Mesenchymal stem cell (in vitro differentiated cells and primary cell): ENCODE data around the gene TNFSF13. TPM values are rescaled to one million over a fixed set of nuclear protein-coding genes. Genes with fewer than 3 reads are reported as not detected.
"Not testable (repeated sequence)": the region's sequence is repeated elsewhere in the genome, so short reads cannot be mapped to it uniquely, and the experiment has no call there.

Experiments
- DNase-seq: peaks from one replicate; pipeline ENCODE4 v3.0.0-alpha.2; 2013
- H2AFZ ChIP-seq: one replicate; pipeline ENCODE4 v1.6.1; 2013; ENCODE audit warnings: low read depth, mild to moderate bottlenecking, control low read depth, inconsistent platforms, low read length, moderate library complexity
- H2AK5ac ChIP-seq: 2 replicates; pipeline ENCODE4 v1.6.1; 2013; ENCODE audit warnings: low read length, moderate library complexity, mild to moderate bottlenecking, inconsistent platforms; ENCODE audit not compliant: severe bottlenecking
- H2BK120ac ChIP-seq: one replicate; pipeline ENCODE4 v1.6.1; 2013; ENCODE audit warnings: low read depth, mild to moderate bottlenecking, inconsistent platforms, low read length, moderate library complexity
- H2BK12ac ChIP-seq, 2 experiments: one replicate each; pipeline ENCODE4 v1.6.1; 2013; ENCODE audit warnings: inconsistent platforms in 2 of 2, low read length in 2 of 2, mild to moderate bottlenecking in 2 of 2, moderate library complexity in 2 of 2, control low read depth in 1 of 2
- H2BK15ac ChIP-seq: one replicate; pipeline ENCODE4 v1.6.1; 2013; ENCODE audit warnings: mild to moderate bottlenecking, low read depth, inconsistent platforms; ENCODE audit not compliant: poor library complexity, severe bottlenecking
- H2BK5ac ChIP-seq: 2 replicates; pipeline ENCODE4 v1.6.1; 2013; ENCODE audit warnings: low read depth, mild to moderate bottlenecking, low read length, control low read depth, inconsistent platforms; ENCODE audit not compliant: poor library complexity, severe bottlenecking
- H3K14ac ChIP-seq, 2 experiments: one replicate each; pipeline ENCODE4 v1.6.1; 2013; ENCODE audit warnings: inconsistent platforms in 2 of 2, low read length in 2 of 2, control low read depth in 1 of 2, mild to moderate bottlenecking in 1 of 2, moderate library complexity in 1 of 2
- H3K18ac ChIP-seq, 2 experiments: one replicate each; pipeline ENCODE4 v1.6.1; 2013; ENCODE audit warnings: inconsistent platforms in 2 of 2, low read length in 2 of 2, control low read depth in 1 of 2, low read depth in 1 of 2, mild to moderate bottlenecking in 1 of 2
- H3K23ac ChIP-seq, 2 experiments: one replicate each; pipeline ENCODE4 v1.6.1; 2013; ENCODE audit warnings: inconsistent platforms in 2 of 2, low read length in 2 of 2, mild to moderate bottlenecking in 2 of 2, moderate library complexity in 2 of 2, control low read depth in 1 of 2
- H3K27ac ChIP-seq: 2 replicates; pipeline ENCODE4 v1.5.1; 2013; ENCODE audit warnings: mild to moderate bottlenecking, moderate library complexity, low read length, control low read depth, inconsistent platforms; ENCODE audit not compliant: poor library complexity, severe bottlenecking
- H3K27me3 ChIP-seq, 2 experiments: 2 replicates each; pipeline versions ENCODE4 v1.6.1 to v1.7.0; 2013; ENCODE audit warnings: low read length in 2 of 2, mild to moderate bottlenecking in 2 of 2, moderate library complexity in 2 of 2, control low read depth in 1 of 2, inconsistent platforms in 1 of 2; ENCODE audit not compliant: control insufficient read depth in 1 of 2, insufficient read depth in 1 of 2
- H3K36me3 ChIP-seq, 2 experiments: 2 replicates each; pipeline versions ENCODE4 v1.6.1 to v1.7.0; 2013; ENCODE audit warnings: low read length in 2 of 2, control low read depth in 1 of 2, inconsistent platforms in 1 of 2, low read depth in 1 of 2, mild to moderate bottlenecking in 1 of 2; ENCODE audit not compliant: insufficient read depth in 2 of 2, control insufficient read depth in 1 of 2
- H3K4ac ChIP-seq, 2 experiments: one replicate each; pipeline ENCODE4 v1.6.1; 2013; ENCODE audit warnings: inconsistent platforms in 2 of 2, low read length in 2 of 2, mild to moderate bottlenecking in 2 of 2, moderate library complexity in 2 of 2, control low read depth in 1 of 2, low read depth in 1 of 2
- H3K4me1 ChIP-seq: 2 replicates; pipeline ENCODE4 v1.6.1; 2013; ENCODE audit warnings: low read depth, low read length, control low read depth; ENCODE audit not compliant: control insufficient read depth, insufficient read depth
- H3K4me2 ChIP-seq: 2 replicates; pipeline ENCODE4 v1.6.1; 2013; ENCODE audit warnings: low read length, mild to moderate bottlenecking, inconsistent platforms; ENCODE audit not compliant: poor library complexity, severe bottlenecking
- H3K4me3 ChIP-seq, 2 experiments: 2 replicates each; pipeline versions ENCODE4 v1.5.1 to v1.7.0; 2013; ENCODE audit warnings: low read length in 2 of 2, mild to moderate bottlenecking in 2 of 2, control low read depth in 1 of 2, low read depth in 1 of 2; ENCODE audit not compliant: insufficient read depth in 1 of 2
- H3K79me1 ChIP-seq: replicated peaks from 2 replicates; pipeline ENCODE4 v1.6.1; 2013; ENCODE audit warnings: mild to moderate bottlenecking, control low read depth, low read length, inconsistent platforms; ENCODE audit not compliant: poor library complexity, severe bottlenecking
- H3K9ac ChIP-seq: 2 replicates; pipeline ENCODE4 v1.7.0; 2013; ENCODE audit warnings: mild to moderate bottlenecking, low read length, moderate library complexity
- H3K9me3 ChIP-seq: 2 replicates; pipeline ENCODE4 v1.7.0; 2013; ENCODE audit warnings: mild to moderate bottlenecking, low read length; ENCODE audit not compliant: control insufficient read depth
- H4K8ac ChIP-seq: one replicate; pipeline ENCODE4 v1.6.1; 2013; ENCODE audit warnings: inconsistent platforms, mild to moderate bottlenecking, low read length, moderate library complexity
- H4K91ac ChIP-seq: one replicate; pipeline ENCODE4 v1.6.1; 2013; ENCODE audit warnings: mild to moderate bottlenecking, low read length, inconsistent platforms
- WGBS: methylation state at CpG from one replicate; pipeline ENCODE4 v1.1.7; 2013; ENCODE audit warnings: mixed read lengths; 5-methylcytosine and 5-hydroxymethylcytosine counted together
- small RNA-seq: library from polyadenylated mRNA; stranded (forward); fragments of <200 nt; extraction: miRNeasy Mini kit (QIAGEN cat#:217004); gene quantifications from one replicate; pipeline ENCODE3, GENCODE V24; 2013; ENCODE audit warnings: low read depth

TNFSF13 gene

GRCh38 chr17:7597561-7597960, 39.0 kb downstream of the TNFSF13 start:
- not testable (repeated sequence) for H2AFZ ChIP-seq, DNase-seq, H3K4me1 ChIP-seq, H2BK15ac ChIP-seq, H3K4ac ChIP-seq, H3K18ac ChIP-seq, H2AK5ac ChIP-seq, H2BK12ac ChIP-seq, H3K27ac ChIP-seq, H3K9ac ChIP-seq, H4K91ac ChIP-seq, H3K27me3 ChIP-seq, H3K14ac ChIP-seq, H3K23ac ChIP-seq, H2BK120ac ChIP-seq, H3K9me3 ChIP-seq, H4K8ac ChIP-seq, H2BK5ac ChIP-seq, H3K4me3 ChIP-seq, H3K4me2 ChIP-seq
- Histone ChIP-seq H3K36me3 (peaks cover 77 to 85% of the 10 kb centered on the region in 2 experiments), H3K79me1 (peaks cover 36% of the 10 kb centered on the region)
- WGBS = 100% methylated on average over 1 of the region's 5 CpGs

- Histone ChIP-seq H3K9me3 (no peaks in the 10 kb centered on the region), H3K36me3 (peaks cover 34 to 63% of the 10 kb centered on the region in 2 experiments), H2BK15ac (no peak overlapping the region), H3K18ac (no peak overlapping the region), H3K23ac (no peak overlapping the region), H4K91ac (no peak overlapping the region), H3K79me1 (peaks cover 24% of the 10 kb centered on the region), H3K14ac (no peak overlapping the region), H3K9ac (no peak overlapping the region), H3K4me2 (no peak overlapping the region), H3K27me3 (no peaks in the 10 kb centered on the region), H3K27ac (no peak overlapping the region), H3K4ac (no peak overlapping the region), H2BK5ac (no peak overlapping the region), H3K4me3 (no peak overlapping the region), H2BK12ac (no peak overlapping the region), H2AFZ (no peak overlapping the region), H3K4me1 (peaks cover 1% of the 10 kb centered on the region), H2BK120ac (no peak overlapping the region), H4K8ac (no peak overlapping the region), H2AK5ac (no peak overlapping the region)
- no peak for DNase-seq
- 100% methylated on average over 4 of the region's 4 CpGs for WGBS
These were observed 47.7 kb downstream of the TNFSF13 start for GRCh38 chr17:7606280-7606679.

- WGBS = 100% methylated on average over 2 of the region's 2 CpGs
These were observed 52.1 kb downstream of the TNFSF13 start for GRCh38 chr17:7610641-7611040.

More at GRCh38 chr17:7610641-7611040, 52.1 kb downstream of the TNFSF13 start:
- no peak overlapping the region for H2BK12ac ChIP-seq
- peaks cover 3% of the 10 kb centered on the region for H3K4me1 ChIP-seq
- H2AK5ac ChIP-seq = no peak overlapping the region
- H2AFZ ChIP-seq = no peak overlapping the region
- no peak overlapping the region for H3K4me3 ChIP-seq
- no peak overlapping the region for H3K4me2 ChIP-seq
- no peaks in the 10 kb centered on the region for H3K9me3 ChIP-seq
- H4K91ac ChIP-seq = no peak overlapping the region
- H3K36me3 ChIP-seq = peaks cover 3 to 37% of the 10 kb centered on the region in 2 experiments
- H3K23ac ChIP-seq = no peak overlapping the region
- no peak overlapping the region for H2BK120ac ChIP-seq
- H3K14ac ChIP-seq = no peak overlapping the region
- no peak overlapping the region for H2BK5ac ChIP-seq
- no peak overlapping the region for H3K4ac ChIP-seq
- H3K79me1 ChIP-seq = peaks cover 6% of the 10 kb centered on the region
- H2BK15ac ChIP-seq = no peak overlapping the region
- H4K8ac ChIP-seq = no peak overlapping the region
- no peak overlapping the region for H3K9ac ChIP-seq
- H3K27me3 ChIP-seq = no peaks in the 10 kb centered on the region
- H3K27ac ChIP-seq = no peak overlapping the region
- DNase-seq = no peak
- no peak overlapping the region for H3K18ac ChIP-seq

Small RNA genes lying within 50 kb of the gene (small RNA-seq; reads per million reads assigned to genes)
- gene CD68 (not detected), gene RF00019 (not detected), gene SNORA48 (not detected), gene SNORD10 (not detected)
